SK-N-MC (cell line): ENCODE data around the gene SMCP.

Experiments used
- EZH2 ChIP-seq: fragments of 200-600 bp; sonication (generic); IDR thresholded peaks from one replicate; pipeline ENCODE4 v1.6.1; 2017; ENCODE audit warnings: antibody characterized with exemption
- FOXP2 ChIP-seq: optimal IDR thresholded peaks from 2 replicates; pipeline ENCODE3; 2011; ENCODE audit warnings: mild to moderate bottlenecking, moderate library complexity; ENCODE audit not compliant: insufficient read depth; ENCODE audit errors: extremely low read length, control extremely low read depth
- POLR2AphosphoS5 ChIP-seq: IDR thresholded peaks from 2 replicates; pipeline ENCODE4 v1.6.1; 2012; ENCODE audit warnings: mild to moderate bottlenecking, low read depth, low read length, borderline replicate concordance

- no peak for TF ChIP-seq EZH2
- TF ChIP-seq FOXP2: no peak
- no peak for TF ChIP-seq POLR2AphosphoS5
Observed at GRCh38 chr1:152869808-152870419, 8.2 kb upstream of the SMCP start.
